Transverse colon (tissue), 4 donors: ENCODE measurements around the gene IGSF3. TPM values are rescaled to one million over a fixed set of nuclear protein-coding genes. Genes with fewer than 3 reads are reported as not detected.

Experiments
- DNase-seq: peaks from one replicate; pipeline ENCODE4 v3.0.0-alpha.2; 2019
- H3K27ac ChIP-seq, 4 donors: fragments of 200-600 bp; sonication (generic); 2 replicates each; pipeline ENCODE4 v1.5.1; 2016 to 2018; ENCODE audit warnings: inconsistent platforms in 4 of 4
- H3K27me3 ChIP-seq: fragments of 200-600 bp; sonication (generic); 2 replicates; pipeline ENCODE4 v1.5.1; 2017; ENCODE audit warnings: inconsistent platforms
- H3K36me3 ChIP-seq, 4 donors: fragments of 200-600 bp; sonication (generic); 2 replicates each; pipeline ENCODE4 v1.5.1; 2017 to 2019; ENCODE audit warnings: inconsistent platforms in 4 of 4
- H3K4me1 ChIP-seq, 4 donors: fragments of 200-600 bp; sonication (generic); 2 replicates each; pipeline ENCODE4 v1.5.1; 2017 to 2020; ENCODE audit warnings: inconsistent platforms in 4 of 4
- H3K4me3 ChIP-seq, 4 donors: fragments of 200-600 bp; sonication (generic); 1 replicate in 1 of 4; 2 replicates in 3 of 4; pipeline versions ENCODE4 v1.5.1 to v1.6.1; 2017 to 2019; ENCODE audit warnings: inconsistent platforms in 4 of 4
- H3K9me3 ChIP-seq, 2 donors: fragments of 200-600 bp; sonication (generic); 2 replicates each; pipeline ENCODE4 v1.5.1; 2017 to 2019; ENCODE audit warnings: inconsistent platforms in 2 of 2
- EP300 ChIP-seq: sonication (generic); formaldehyde crosslinking; IDR thresholded peaks from one replicate; pipeline ENCODE4 v1.6.1; 2017; ENCODE audit warnings: antibody characterized with exemption, low read depth
- POLR2A ChIP-seq: fragments of 450-650 bp; IDR thresholded peaks from one replicate; pipeline ENCODE4 v1.6.1; 2016; ENCODE audit warnings: antibody characterized with exemption, mild to moderate bottlenecking, moderate library complexity
- POLR2AphosphoS5 ChIP-seq, 3 donors: sonication (generic); formaldehyde crosslinking; IDR thresholded peaks; one replicate each; pipeline ENCODE4 v1.6.1; 2016; ENCODE audit warnings: antibody characterized with exemption in 3 of 3
- WGBS, 2 donors: methylation state at CpG; one replicate each; pipeline ENCODE4 v1.1.5; 2018; ENCODE audit warnings: low coverage in 1 of 2; 5-methylcytosine and 5-hydroxymethylcytosine counted together
- in situ Hi-C, 4 donors: fragments of 200-750 bp; cut with MboI; loops; one replicate each; pipeline versions ENCODE4 v1.15.0 to v1.15.1; 2017; ENCODE audit warnings: low sequenced_read_pairs in 3 of 4, low pct_ligation_motif_present in 1 of 4, low pct_unique_long_range_greater_than_20kb in 1 of 4
- intact Hi-C: fragments of 100-400 bp; cut with DNase I; formaldehyde crosslinking; loops from one replicate; pipeline ENCODE4 v1.15.1; 2023; ENCODE audit warnings: low total_unique reads
- total RNA-seq, 4 donors: library from RNA; depleted of rRNA; stranded (reverse); fragments of >200 nt; gene quantifications; one replicate each; pipeline ENCODE4 v1.1.0, GENCODE V29; 2016
- TF ChIP-seq, protein P1 (sequence below), 5 experiments: fragments of 200-600 bp in 3 of 5; fragments of 450-650 bp in 2 of 5; sonication (generic) in 3 of 5; IDR thresholded peaks; 1 replicate in 2 of 5; 2 replicates in 3 of 5; pipeline ENCODE4 v1.5.1; 2016 to 2017; ENCODE audit warnings: antibody characterized with exemption in 5 of 5, inconsistent platforms in 3 of 5, mild to moderate bottlenecking in 2 of 5, moderate library complexity in 1 of 5

The IGSF3 gene
- total RNA-seq, 4 donors from 2014 or later = 36.7 to 75.8 (median 56.9) TPM

DNA sequence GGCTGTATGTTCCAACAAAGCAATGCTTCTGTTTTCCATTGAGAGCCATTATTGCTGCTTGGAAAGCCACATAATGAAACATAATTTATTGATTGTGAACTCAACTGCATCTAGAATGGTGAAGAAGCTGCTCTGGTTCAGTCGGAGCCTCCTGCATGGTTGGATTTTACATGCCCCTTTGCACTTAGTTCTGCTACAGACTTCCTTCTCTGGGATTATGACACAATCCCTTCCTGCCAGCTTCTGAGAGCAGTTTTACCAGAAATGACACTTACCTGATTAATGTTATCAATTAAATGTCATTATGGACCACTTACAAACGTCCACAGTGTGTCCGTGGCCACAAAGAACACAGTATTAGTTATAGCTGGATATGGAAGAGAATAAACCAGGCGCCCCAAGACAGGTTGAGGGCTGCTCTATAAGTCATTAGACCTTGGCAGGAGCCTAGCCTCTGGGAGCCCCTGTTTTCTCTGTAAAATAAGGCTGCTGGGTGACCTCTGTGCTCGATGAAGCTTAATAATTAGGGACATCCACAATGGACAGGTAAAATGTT, 89.7 kb downstream of the IGSF3 start:
- TF ChIP-seq POLR2AphosphoS5 (IDR thresholded peaks at IDR 0.05) (no peak), EP300 (no peak), POLR2A (no peak)
- TF ChIP-seq, protein P1, sequence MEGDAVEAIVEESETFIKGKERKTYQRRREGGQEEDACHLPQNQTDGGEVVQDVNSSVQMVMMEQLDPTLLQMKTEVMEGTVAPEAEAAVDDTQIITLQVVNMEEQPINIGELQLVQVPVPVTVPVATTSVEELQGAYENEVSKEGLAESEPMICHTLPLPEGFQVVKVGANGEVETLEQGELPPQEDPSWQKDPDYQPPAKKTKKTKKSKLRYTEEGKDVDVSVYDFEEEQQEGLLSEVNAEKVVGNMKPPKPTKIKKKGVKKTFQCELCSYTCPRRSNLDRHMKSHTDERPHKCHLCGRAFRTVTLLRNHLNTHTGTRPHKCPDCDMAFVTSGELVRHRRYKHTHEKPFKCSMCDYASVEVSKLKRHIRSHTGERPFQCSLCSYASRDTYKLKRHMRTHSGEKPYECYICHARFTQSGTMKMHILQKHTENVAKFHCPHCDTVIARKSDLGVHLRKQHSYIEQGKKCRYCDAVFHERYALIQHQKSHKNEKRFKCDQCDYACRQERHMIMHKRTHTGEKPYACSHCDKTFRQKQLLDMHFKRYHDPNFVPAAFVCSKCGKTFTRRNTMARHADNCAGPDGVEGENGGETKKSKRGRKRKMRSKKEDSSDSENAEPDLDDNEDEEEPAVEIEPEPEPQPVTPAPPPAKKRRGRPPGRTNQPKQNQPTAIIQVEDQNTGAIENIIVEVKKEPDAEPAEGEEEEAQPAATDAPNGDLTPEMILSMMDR (IDR thresholded peaks at IDR 0.05) = no peak
- Histone ChIP-seq H3K36me3 (no peaks in the 10 kb centered on the region), H3K27me3 (no peaks in the 10 kb centered on the region), H3K27ac (no peak overlapping the region), H3K4me3 (no peak overlapping the region), H3K4me1 (peaks cover 0 to 9% (median 0%) of the 10 kb centered on the region in 4 donors), H3K9me3 (no peaks in the 10 kb centered on the region)
- intact Hi-C loops = loop anchor here (10.0 kb wide), 1 partner anchor 477 kb away; no protein-coding TSS in a partner anchor
- no peak for DNase-seq
- in situ Hi-C loops = loop anchor here in 3 of 4 donors (25.0 kb wide), 2 partner anchors 459 to 484 kb away; partner anchors contain the start of gene TTF2 (in 1 of the 3)
- 85 to 94% methylated on average over 4 to 5 of the region's 5 CpGs for WGBS, 2 donors

DNA sequence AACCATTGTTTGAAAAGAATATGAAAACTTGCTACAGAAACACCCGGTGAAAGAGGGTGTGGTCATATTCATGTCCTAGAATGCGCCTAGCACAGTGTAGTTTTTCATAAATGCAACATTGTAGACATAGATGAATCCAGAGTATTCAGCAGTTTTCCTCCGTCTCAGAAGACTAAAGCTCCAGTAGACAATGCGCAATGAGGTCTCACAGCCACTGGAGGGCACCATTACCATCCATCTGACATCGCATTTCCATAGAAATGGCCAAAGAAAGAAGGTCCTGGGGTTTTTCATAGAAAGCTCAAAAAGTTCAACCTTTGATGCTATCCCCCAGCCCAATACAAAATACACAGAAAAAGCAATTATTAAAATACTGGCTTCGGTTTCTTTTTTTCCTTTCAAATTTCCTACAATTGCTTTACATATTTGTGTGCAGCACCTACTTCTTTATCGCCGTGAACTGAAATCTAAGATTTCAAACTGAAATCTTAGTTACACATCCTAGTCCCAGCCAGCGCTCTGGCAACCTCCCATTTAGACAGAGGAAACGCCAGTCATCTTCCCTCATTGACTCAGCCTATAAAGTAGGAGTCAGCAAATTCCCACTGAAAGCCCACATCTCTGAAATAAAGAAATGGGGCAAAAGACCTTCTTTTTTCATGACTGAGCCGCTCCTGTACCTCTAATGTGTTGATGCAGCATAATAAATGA, 92.8 kb downstream of the IGSF3 start:
- WGBS, 2 donors = 32 to 36% methylated on average over 10 to 11 of the region's 11 CpGs
- Histone ChIP-seq H3K27me3 (no peaks in the 10 kb centered on the region), H3K9me3 (no peaks in the 10 kb centered on the region), H3K36me3 (no peaks in the 10 kb centered on the region), H3K4me3 (no peak overlapping the region), H3K27ac (no peak overlapping the region), H3K4me1 (peaks cover 0 to 21% (median 8%) of the 10 kb centered on the region in 4 donors)
- intact Hi-C loops (loop anchor here (10.0 kb wide), 1 partner anchor 480 kb away; no protein-coding TSS in a partner anchor), in situ Hi-C loops (loop anchor here in 3 of 4 donors (25.0 kb wide), 2 partner anchors 463 to 488 kb away; partner anchors contain the start of gene TTF2 (in 1 of the 3))
- DNase-seq = peak; percentile 71
- no peak for TF ChIP-seq POLR2AphosphoS5 (IDR thresholded peaks at IDR 0.05)
- TF ChIP-seq, protein P1 (IDR thresholded peaks at IDR 0.05) = peak; percentile 81 to 88 (median 86)

DNA sequence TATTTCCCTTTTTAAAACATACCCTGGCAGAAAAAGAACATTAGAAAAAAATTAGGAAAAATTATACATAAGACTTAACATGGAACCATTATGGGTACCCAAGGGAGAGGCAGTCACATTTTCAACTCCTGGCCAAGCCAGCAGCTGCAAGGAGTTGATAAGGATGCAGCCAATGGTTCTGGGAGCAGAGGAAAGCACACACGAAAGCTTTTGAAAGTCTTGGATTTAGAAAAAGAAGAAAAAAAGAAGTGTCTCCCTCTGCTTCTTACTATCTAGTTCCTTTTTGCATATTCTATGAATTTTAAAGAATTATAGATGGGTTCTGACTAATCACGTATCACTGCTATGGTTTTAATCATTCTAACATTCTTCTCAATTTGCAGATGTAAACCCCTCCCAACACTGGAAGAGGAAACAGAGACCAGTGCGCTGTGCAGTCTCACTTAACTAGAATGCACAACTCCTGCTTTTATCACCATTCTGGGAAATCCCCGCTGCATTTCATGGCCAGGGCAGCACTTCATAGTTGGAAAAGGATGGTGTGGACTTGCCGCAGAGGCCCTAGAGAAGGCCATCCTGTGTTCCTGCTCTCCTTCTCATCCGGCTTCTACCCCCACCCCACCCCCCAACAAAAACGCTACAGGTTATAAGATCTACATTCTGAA, 94.0 kb downstream of the IGSF3 start:
- Histone ChIP-seq H3K27ac (no peak overlapping the region), H3K9me3 (no peaks in the 10 kb centered on the region), H3K36me3 (no peaks in the 10 kb centered on the region), H3K27me3 (no peaks in the 10 kb centered on the region), H3K4me1 (peaks cover 0 to 32% (median 18%) of the 10 kb centered on the region in 4 donors), H3K4me3 (no peak overlapping the region)
- TF ChIP-seq, protein P1 (IDR thresholded peaks at IDR 0.05) = no peak
- TF ChIP-seq POLR2AphosphoS5 (IDR thresholded peaks at IDR 0.05) = no peak
- TF ChIP-seq EP300 = no peak
- no peak for TF ChIP-seq POLR2A
- intact Hi-C loops = loop anchor here (10.0 kb wide), 1 partner anchor 481 kb away; no protein-coding TSS in a partner anchor
- WGBS, 2 donors = 64 to 73% methylated on average over 5 to 7 of the region's 7 CpGs
- in situ Hi-C loops = no loop called here
- no peak for DNase-seq
